H9 (cell line): Measurements from ENCODE around the gene SIGLEC12. TPM values are rescaled to one million over a fixed set of nuclear protein-coding genes. Genes with fewer than 3 reads are reported as not detected.
A peak's percentile ranks its signal among the peaks of the same experiment; 100 is the strongest.
"Not testable (repeated sequence)": the region's sequence is repeated elsewhere in the genome, so short reads cannot be mapped to it uniquely, and the experiment has no call there.

Experiments
- DNase-seq: peaks from one replicate; pipeline ENCODE4 v3.0.0-alpha.2; 2017
- H2AFZ ChIP-seq: one replicate; pipeline ENCODE4 v1.6.1; 2013; ENCODE audit warnings: mild to moderate bottlenecking, low read length, control low read depth, moderate library complexity
- H2AK5ac ChIP-seq: 2 replicates; pipeline ENCODE4 v1.6.1; 2013; ENCODE audit warnings: low read length, control low read depth, mixed read lengths; ENCODE audit not compliant: insufficient read length
- H2BK120ac ChIP-seq: one replicate; pipeline ENCODE4 v1.6.1; 2013; ENCODE audit warnings: low read depth, mild to moderate bottlenecking, low read length, control low read depth, inconsistent platforms; ENCODE audit not compliant: poor library complexity, severe bottlenecking
- H2BK12ac ChIP-seq: 2 replicates; pipeline ENCODE4 v1.6.1; 2013; ENCODE audit warnings: low read length, control low read depth, mixed read lengths, low read depth; ENCODE audit not compliant: insufficient read length
- H2BK15ac ChIP-seq: 2 replicates; pipeline ENCODE4 v1.6.1; 2013; ENCODE audit warnings: low read depth, low read length, control low read depth
- H2BK20ac ChIP-seq: one replicate; pipeline ENCODE4 v1.6.1; 2013; ENCODE audit warnings: low read depth, mild to moderate bottlenecking, low read length, control low read depth, inconsistent platforms; ENCODE audit not compliant: poor library complexity, severe bottlenecking
- H2BK5ac ChIP-seq: 2 replicates; pipeline ENCODE4 v1.6.1; 2013; ENCODE audit warnings: low read length, control low read depth, mixed read lengths; ENCODE audit not compliant: insufficient read length
- H3K14ac ChIP-seq: 2 replicates; pipeline ENCODE4 v1.6.1; 2013; ENCODE audit warnings: low read length, control low read depth; ENCODE audit not compliant: insufficient read depth
- H3K18ac ChIP-seq: 2 replicates; pipeline ENCODE4 v1.6.1; 2013; ENCODE audit warnings: low read depth, mild to moderate bottlenecking, mixed read lengths, low read length, control low read depth; ENCODE audit not compliant: insufficient read length
- H3K23ac ChIP-seq: 2 replicates; pipeline ENCODE4 v1.6.1; 2013; ENCODE audit warnings: low read length, control low read depth, mixed read lengths, low read depth; ENCODE audit not compliant: insufficient read length
- H3K23me2 ChIP-seq: 2 replicates; pipeline ENCODE4 v1.6.1; 2013; ENCODE audit warnings: low read depth, mild to moderate bottlenecking, mixed read lengths, low read length, control low read depth; ENCODE audit not compliant: insufficient read length, poor library complexity, severe bottlenecking
- H3K27ac ChIP-seq: 2 replicates; pipeline ENCODE4 v1.5.1; 2013; ENCODE audit warnings: low read length, control low read depth, mixed read lengths, low read depth; ENCODE audit not compliant: insufficient read length
- H3K27me3 ChIP-seq: 2 replicates; pipeline ENCODE4 v1.6.1; 2013; ENCODE audit warnings: low read length, control low read depth, inconsistent platforms; ENCODE audit not compliant: insufficient read depth
- H3K4ac ChIP-seq: 2 replicates; pipeline ENCODE4 v1.6.1; 2013; ENCODE audit warnings: low read depth, mild to moderate bottlenecking, control low read depth, inconsistent platforms, low read length, moderate library complexity
- H3K4me1 ChIP-seq: 2 replicates; pipeline ENCODE4 v1.6.1; 2013; ENCODE audit warnings: low read length, control low read depth, inconsistent platforms; ENCODE audit not compliant: insufficient read depth
- H3K4me2 ChIP-seq: 2 replicates; pipeline ENCODE4 v1.6.1; 2013; ENCODE audit warnings: low read length, control low read depth, mixed read lengths; ENCODE audit not compliant: insufficient read length, insufficient read depth
- H3K56ac ChIP-seq: 2 replicates; pipeline ENCODE4 v1.6.1; 2013; ENCODE audit warnings: low read depth, mild to moderate bottlenecking, mixed read lengths, low read length, control low read depth; ENCODE audit not compliant: insufficient read length
- H3K79me1 ChIP-seq: 2 replicates; pipeline ENCODE4 v1.6.1; 2013; ENCODE audit warnings: low read depth, mild to moderate bottlenecking, moderate library complexity, low read length, control low read depth, inconsistent platforms; ENCODE audit not compliant: insufficient read depth, poor library complexity, severe bottlenecking
- H3K79me2 ChIP-seq: 2 replicates; pipeline ENCODE4 v1.6.1; 2013; ENCODE audit warnings: low read length, control low read depth, inconsistent platforms; ENCODE audit not compliant: insufficient read depth
- H3K9ac ChIP-seq: 2 replicates; pipeline ENCODE4 v1.6.1; 2013; ENCODE audit warnings: low read length, control low read depth, mixed read lengths; ENCODE audit not compliant: insufficient read length; ENCODE audit errors: extremely low read depth
- H3K9me3 ChIP-seq: one replicate; pipeline ENCODE4 v1.6.1; 2013; ENCODE audit warnings: low read depth, low read length, inconsistent platforms; ENCODE audit not compliant: control insufficient read depth
- H3T11ph ChIP-seq: one replicate; pipeline ENCODE4 v1.6.1; 2013; ENCODE audit warnings: mild to moderate bottlenecking, low read length, control low read depth, inconsistent platforms
- H4K20me1 ChIP-seq: one replicate; pipeline ENCODE4 v1.6.1; 2013; ENCODE audit not compliant: control insufficient read depth, insufficient read length, insufficient read depth
- H4K5ac ChIP-seq: 2 replicates; pipeline ENCODE4 v1.6.1; 2013; ENCODE audit warnings: low read depth, mild to moderate bottlenecking, mixed read lengths, low read length, control low read depth; ENCODE audit not compliant: insufficient read length
- H4K8ac ChIP-seq: replicated peaks from 2 replicates; pipeline ENCODE4 v1.6.1; 2013; ENCODE audit warnings: low read length, control low read depth, mixed read lengths, low read depth; ENCODE audit not compliant: insufficient read length
- H4K91ac ChIP-seq: 2 replicates; pipeline ENCODE4 v1.6.1; 2013; ENCODE audit warnings: low read depth, mild to moderate bottlenecking, moderate library complexity, mixed read lengths, low read length, control low read depth; ENCODE audit not compliant: insufficient read length
- H3K27ac Mint-ChIP-seq, 3 experiments: 2 replicates in 2 of 3; 3 replicates in 1 of 3; pipeline ENCODE4 v1.8.0; 2020 to 2021; ENCODE audit warnings: mixed read lengths in 3 of 3, mild to moderate bottlenecking in 1 of 3, moderate library complexity in 1 of 3
- H3K27me3 Mint-ChIP-seq: 2 replicates; pipeline ENCODE4 v1.8.0; 2021; ENCODE audit warnings: low read depth, mild to moderate bottlenecking, moderate library complexity, mixed read lengths
- H3K36me3 Mint-ChIP-seq, 3 experiments: 2 replicates in 2 of 3; 3 replicates in 1 of 3; pipeline ENCODE4 v1.8.0; 2020 to 2021; ENCODE audit warnings: low read depth in 3 of 3, mixed read lengths in 3 of 3; ENCODE audit not compliant: insufficient read depth in 1 of 3
- H3K4me1 Mint-ChIP-seq, 2 experiments: 2 replicates each; pipeline ENCODE4 v1.8.0; 2020; ENCODE audit warnings: mixed read lengths in 2 of 2
- H3K4me3 Mint-ChIP-seq, 2 experiments: 2 replicates in 1 of 2; 3 replicates in 1 of 2; pipeline ENCODE4 v1.8.0; 2020 to 2021; ENCODE audit warnings: mild to moderate bottlenecking in 2 of 2, mixed read lengths in 2 of 2, moderate library complexity in 1 of 2
- H3K9me3 Mint-ChIP-seq, 2 experiments: 2 replicates in 1 of 2; 3 replicates in 1 of 2; pipeline ENCODE4 v1.8.0; 2020; ENCODE audit warnings: mild to moderate bottlenecking in 2 of 2, mixed read lengths in 2 of 2, moderate library complexity in 1 of 2
- CTCF ChIP-seq: fragments of 200-600 bp; sonication (generic); conservative IDR thresholded peaks from 3 replicates; pipeline ENCODE4 v1.8.0; 2021; ENCODE audit warnings: antibody characterized with exemption, mild to moderate bottlenecking
- WGBS: extraction: QIAGEN DNeasy Blood & Tissue Kit; methylation state at CpG from one replicate; pipeline ENCODE4 v1.1.7; 2013; ENCODE audit warnings: missing lambda C conversion rate, low lambda C conversion rate, mixed read lengths; ENCODE audit not compliant: insufficient read length; ENCODE audit errors: extremely low coverage; 5-methylcytosine and 5-hydroxymethylcytosine counted together
- total RNA-seq: library from RNA; stranded (reverse); gene quantifications from 2 replicates; pipeline ENCODE4 v1.2.1, GENCODE V29; 2021

SIGLEC12 gene
- total RNA-seq, 1 experiment from 2014 or later: not detected

- Mint-ChIP-seq H3K36me3 (no peaks in the 10 kb centered on the region), H3K4me3 (no peak overlapping the region), H3K9me3 (peaks cover 0 to 81% of the 10 kb centered on the region in 2 experiments; a peak in 2 of 5 replicates), H3K27ac (no peak overlapping the region), H3K4me1 (peaks cover 0 to 3% of the 10 kb centered on the region in 2 experiments; a peak in 1 of 4 replicates), H3K27me3 (peaks cover 69% of the 10 kb centered on the region)
- no peak overlapping the region for H3T11ph ChIP-seq
- H2BK12ac ChIP-seq: no peak overlapping the region
- H2BK15ac ChIP-seq: no peak overlapping the region
- no peak overlapping the region for H4K5ac ChIP-seq
- H3K9me3 ChIP-seq: no peaks in the 10 kb centered on the region
- no peak overlapping the region for H2BK120ac ChIP-seq
- no peaks in the 10 kb centered on the region for H4K20me1 ChIP-seq
- H3K4me2 ChIP-seq: no peak overlapping the region
- H3K27me3 ChIP-seq: no peaks in the 10 kb centered on the region
- no peak overlapping the region for H3K9ac ChIP-seq
- no peak for TF ChIP-seq CTCF
- no CpG with 5 or more reads among the region's 3 CpGs for WGBS
- no peak overlapping the region for H3K18ac ChIP-seq
- no peak overlapping the region for H3K27ac ChIP-seq
- no peak overlapping the region for H2BK5ac ChIP-seq
- no peak for DNase-seq
- H4K8ac ChIP-seq: no peak overlapping the region
- no peak overlapping the region for H4K91ac ChIP-seq
- H2BK20ac ChIP-seq: no peak overlapping the region
- H2AK5ac ChIP-seq: no peak overlapping the region
- no peak overlapping the region for H3K4ac ChIP-seq
- H3K23me2 ChIP-seq: no peaks in the 10 kb centered on the region
- no peak overlapping the region for H3K56ac ChIP-seq
- H2AFZ ChIP-seq: no peak overlapping the region
- no peak overlapping the region for H3K14ac ChIP-seq
- no peak overlapping the region for H3K23ac ChIP-seq
- H3K79me2 ChIP-seq: no peaks in the 10 kb centered on the region
- no peaks in the 10 kb centered on the region for H3K4me1 ChIP-seq
- H3K79me1 ChIP-seq: no peaks in the 10 kb centered on the region
Measured at GRCh38 chr19:51466723-51467122, 34.9 kb downstream of the SIGLEC12 start.

GRCh38 chr19:51463976-51464581 lies 37.5 kb downstream of the SIGLEC12 start:
- peak overlapping the region; percentile 53 to 76 for H3K4me3 Mint-ChIP-seq
- H3K9ac ChIP-seq, H3T11ph ChIP-seq, H3K36me3 Mint-ChIP-seq, H3K4me1 Mint-ChIP-seq, H3K4ac ChIP-seq, H3K14ac ChIP-seq, H2BK12ac ChIP-seq, H2BK20ac ChIP-seq, H4K8ac ChIP-seq, H3K18ac ChIP-seq, H2BK120ac ChIP-seq, H3K27ac ChIP-seq, H3K79me2 ChIP-seq, H3K9me3 ChIP-seq, H3K23ac ChIP-seq, H4K5ac ChIP-seq, H3K23me2 ChIP-seq, H3K27ac Mint-ChIP-seq, H4K91ac ChIP-seq, H3K27me3 ChIP-seq, H3K4me1 ChIP-seq, DNase-seq, H2BK15ac ChIP-seq, H3K4me2 ChIP-seq, H2AFZ ChIP-seq, H2BK5ac ChIP-seq, H2AK5ac ChIP-seq, H3K56ac ChIP-seq, H4K20me1 ChIP-seq, H3K79me1 ChIP-seq: not testable (repeated sequence)
- no CpG with 5 or more reads among the region's 33 CpGs for WGBS
- H3K27me3 Mint-ChIP-seq: peaks cover 64% of the 10 kb centered on the region
- peaks cover 0 to 86% of the 10 kb centered on the region in 2 experiments; a peak in 2 of 5 replicates for H3K9me3 Mint-ChIP-seq
